OCI-LY7 (cell line): Measurements from ENCODE around the gene FAM135A. TPM values are rescaled to one million over a fixed set of nuclear protein-coding genes. Genes with fewer than 3 reads are reported as not detected.
A peak's percentile ranks its signal among the peaks of the same experiment; 100 is the strongest.

ENCODE experiments used
- BruUV-seq: library from RNA; stranded (reverse); fragments of 400-500 nt; replicated peaks from 2 replicates; lab custom pipeline; 2021; lab: Mats Ljungman, UMichigan
- CTCF ChIA-PET: fragments of 300-600 bp; sonication (Branson Sonifier 250); formaldehyde crosslinking; loops from one replicate; lab custom pipeline; 2022; ENCODE audit warnings: antibody characterized with exemption; ENCODE audit not compliant: unreplicated experiment; lab: Charles Lee
- POLR2A ChIA-PET: fragments of 300-600 bp; sonication (Branson Sonifier 250); formaldehyde crosslinking; loops from one replicate; lab custom pipeline; 2022; ENCODE audit warnings: antibody characterized with exemption; lab: Charles Lee
- DNase-seq: peaks from one replicate; pipeline ENCODE4 v3.0.0-alpha.2; 2015; ENCODE audit warnings: low spot score
- H2AFZ ChIP-seq: fragments of 200-600 bp; sonication (generic), shearing (Covaris generic); 2 replicates; pipeline ENCODE4 v1.6.1; 2014; ENCODE audit warnings: mild to moderate bottlenecking, antibody characterized with exemption, low read length, moderate library complexity
- H3K27ac ChIP-seq: fragments of 200-600 bp; sonication (generic); 2 replicates; pipeline ENCODE4 v1.5.1; 2014; ENCODE audit warnings: mixed run types, low read depth, mild to moderate bottlenecking, moderate library complexity, low read length, inconsistent platforms; ENCODE audit not compliant: poor library complexity, severe bottlenecking
- H3K36me3 ChIP-seq: fragments of 200-600 bp; sonication (generic); 2 replicates; pipeline ENCODE4 v1.6.1; 2014; ENCODE audit warnings: mild to moderate bottlenecking, antibody characterized with exemption, low read length, moderate library complexity, mixed read lengths; ENCODE audit not compliant: insufficient read depth
- H3K4me1 ChIP-seq: fragments of 200-600 bp; sonication (generic); 2 replicates; pipeline ENCODE4 v1.5.1; 2014; ENCODE audit warnings: mild to moderate bottlenecking, low read length; ENCODE audit not compliant: insufficient read depth, poor library complexity, severe bottlenecking
- H3K4me2 ChIP-seq: fragments of 200-600 bp; sonication (generic); 2 replicates; pipeline ENCODE4 v1.6.1; 2014; ENCODE audit warnings: mild to moderate bottlenecking, low read length
- H3K4me3 ChIP-seq: fragments of 200-600 bp; sonication (generic); 2 replicates; pipeline ENCODE4 v1.5.1; 2014; ENCODE audit warnings: mild to moderate bottlenecking, low read depth, low read length; ENCODE audit not compliant: poor library complexity, severe bottlenecking
- H3K79me2 ChIP-seq: fragments of 200-600 bp; sonication (generic); 2 replicates; pipeline ENCODE4 v1.6.1; 2016; ENCODE audit warnings: low read depth, mild to moderate bottlenecking, low read length, moderate library complexity, mixed read lengths; ENCODE audit not compliant: insufficient read depth
- H3K9me2 ChIP-seq: fragments of 200-600 bp; sonication (generic); 2 replicates; pipeline ENCODE4 v1.6.1; 2016; ENCODE audit warnings: mild to moderate bottlenecking, low read length, mixed read lengths; ENCODE audit not compliant: insufficient read depth
- H3K9me3 ChIP-seq: fragments of 200-600 bp; sonication (generic); 2 replicates; pipeline ENCODE4 v1.6.1; 2014; ENCODE audit warnings: mild to moderate bottlenecking, mixed run types, low read length, mixed read lengths
- H4K20me1 ChIP-seq: fragments of 200-600 bp; sonication (generic); 2 replicates; pipeline ENCODE4 v1.6.1; 2014; ENCODE audit warnings: mild to moderate bottlenecking, antibody characterized with exemption, low read length, moderate library complexity, mixed read lengths; ENCODE audit not compliant: insufficient read depth
- CTCF ChIP-seq: fragments of 200-600 bp; sonication (generic); conservative IDR thresholded peaks from 2 replicates; pipeline ENCODE4 v1.5.1; 2014; ENCODE audit warnings: mild to moderate bottlenecking, antibody characterized with exemption, low read length, moderate library complexity, mixed read lengths
- EZH2phosphoT487 ChIP-seq: fragments of 200-600 bp; sonication (generic); IDR thresholded peaks from 2 replicates; pipeline ENCODE4 v1.6.1; 2018; ENCODE audit warnings: low read depth, borderline replicate concordance, mild to moderate bottlenecking, mixed run types, antibody characterized with exemption, low read length, moderate library complexity, mixed read lengths
- intact Hi-C: fragments of 100-400 bp; cut with micrococcal nuclease; formaldehyde crosslinking; loops from one replicate; pipeline ENCODE4 v1.10.0; 2022; ENCODE audit not compliant: unreplicated experiment
- total RNA-seq, 2 experiments: library from RNA; depleted of rRNA in 1 of 2; stranded (reverse); fragments of >200 nt in 1 of 2; shearing (Covaris generic) in 1 of 2; gene quantifications; 2 replicates each; pipeline ENCODE4 v1.2.3, GENCODE V29; 2014 to 2022

The FAM135A gene
- total RNA-seq, 2 experiments from 2014 or later, result 35.5 to 66.2 TPM

- intact Hi-C loops, result loop anchor here (2.0 to 10.0 kb wide), 4 partner anchors 152 to 533 kb away; partner anchors contain the start of gene SDHAF4
- TF ChIP-seq EZH2phosphoT487, result no peak
- TF ChIP-seq CTCF, result peak; percentile 50
- no peaks in the 10 kb centered on the region for H3K9me3 ChIP-seq
- peak overlapping the region; percentile 45 for H3K27ac ChIP-seq
- peaks cover 10% of the 10 kb centered on the region; the same call in 1 of the 2 replicates for H4K20me1 ChIP-seq
- BruUV-seq, result TSS peak; percentile 69
- H3K9me2 ChIP-seq, result no peaks in the 10 kb centered on the region
- H3K79me2 ChIP-seq, result peaks cover 55% of the 10 kb centered on the region
- peak overlapping the region; percentile 75 for H3K4me3 ChIP-seq
- DNase-seq, result peak; percentile 6
- POLR2A ChIA-PET, result interaction anchor here (0.6 to 3.5 kb wide), 9 partner anchors 9 to 1009 kb away, joined by 3 to 18 read pairs (median 5); partner anchors contain the start of gene SMAP1
- H2AFZ ChIP-seq, result no peak overlapping the region; the same call in 1 of the 2 replicates
- H3K36me3 ChIP-seq, result peaks cover 32% of the 10 kb centered on the region
- peak overlapping the region; percentile 85 for H3K4me2 ChIP-seq
- CTCF ChIA-PET, result no interaction called here
- peaks cover 18% of the 10 kb centered on the region for H3K4me1 ChIP-seq
Measured at GRCh38 chr6:70414813-70415212, 1.5 kb downstream of the FAM135A start.

- TF ChIP-seq CTCF, result no peak
- no peak for TF ChIP-seq EZH2phosphoT487
- DNase-seq, result peak; percentile 10
- Histone ChIP-seq H3K4me2 (peak overlapping the region; percentile 85), H3K4me1 (peaks cover 18% of the 10 kb centered on the region), H3K4me3 (peak overlapping the region; percentile 75), H3K27ac (peak overlapping the region; percentile 16), H3K9me2 (no peaks in the 10 kb centered on the region), H3K9me3 (no peaks in the 10 kb centered on the region), H3K79me2 (peaks cover 60% of the 10 kb centered on the region), H3K36me3 (peaks cover 36% of the 10 kb centered on the region), H4K20me1 (peaks cover 10% of the 10 kb centered on the region; the same call in 1 of the 2 replicates), H2AFZ (no peak overlapping the region)
- no TSS peak for BruUV-seq
- ChIA-PET POLR2A (interaction anchor here (0.6 to 3.5 kb wide), 7 partner anchors 10 to 689 kb away, joined by 3 to 18 read pairs (median 3); partner anchors contain the start of gene SMAP1), CTCF (no interaction called here)
- intact Hi-C loops, result loop anchor here (2.0 to 10.0 kb wide), 2 partner anchors 254 to 450 kb away; no protein-coding TSS in a partner anchor
Measured at GRCh38 chr6:70415247-70415646, 1.9 kb downstream of the FAM135A start.

GRCh38 chr6:70415660-70416059, 2.4 kb downstream of the FAM135A start:
- Histone ChIP-seq H3K4me3 (peak overlapping the region; percentile 75), H3K4me1 (peaks cover 18% of the 10 kb centered on the region), H3K4me2 (peak overlapping the region; percentile 85), H3K27ac (peak overlapping the region; percentile 16), H3K79me2 (peaks cover 62% of the 10 kb centered on the region), H4K20me1 (peaks cover 10% of the 10 kb centered on the region; the same call in 1 of the 2 replicates), H3K9me2 (no peaks in the 10 kb centered on the region), H2AFZ (no peak overlapping the region), H3K9me3 (no peaks in the 10 kb centered on the region), H3K36me3 (peaks cover 38% of the 10 kb centered on the region)
- intact Hi-C loops, result loop anchor here (2.0 to 10.0 kb wide), 2 partner anchors 253 to 449 kb away; no protein-coding TSS in a partner anchor
- DNase-seq, result no peak
- POLR2A ChIA-PET, result interaction anchor here (0.7 to 3.5 kb wide), 4 partner anchors 15 to 252 kb away, joined by 3 to 18 read pairs (median 3); partner anchors contain the start of gene SMAP1
- no TSS peak for BruUV-seq
- CTCF ChIA-PET, result no interaction called here
- TF ChIP-seq CTCF (no peak), EZH2phosphoT487 (no peak)
